Epithelial cell of proximal tubule (primary cell): Measurements from ENCODE around the gene SFMBT2. TPM values are rescaled to one million over a fixed set of nuclear protein-coding genes. Genes with fewer than 3 reads are reported as not detected.

Experiments
- DNase-seq: peaks from one replicate; pipeline ENCODE4 v3.0.0-alpha.2; 2011; ENCODE audit warnings: low read depth
- H3K4me3 ChIP-seq: 2 replicates; pipeline ENCODE4 v1.5.1; 2011; ENCODE audit warnings: low read depth, mild to moderate bottlenecking, low read length
- total RNA-seq: library from RNA; depleted of rRNA; stranded (reverse); fragments of >200 nt; gene quantifications from 2 replicates; pipeline ENCODE4 v1.2.3, GENCODE V29; 2015
- TF ChIP-seq, protein P1 (sequence below): conservative IDR thresholded peaks from 2 replicates; pipeline ENCODE4 v1.5.1; 2012; ENCODE audit warnings: low read depth, mild to moderate bottlenecking, low read length

Gene SFMBT2
- total RNA-seq, 1 donor from 2014 or later, result 2.4 TPM

DNA sequence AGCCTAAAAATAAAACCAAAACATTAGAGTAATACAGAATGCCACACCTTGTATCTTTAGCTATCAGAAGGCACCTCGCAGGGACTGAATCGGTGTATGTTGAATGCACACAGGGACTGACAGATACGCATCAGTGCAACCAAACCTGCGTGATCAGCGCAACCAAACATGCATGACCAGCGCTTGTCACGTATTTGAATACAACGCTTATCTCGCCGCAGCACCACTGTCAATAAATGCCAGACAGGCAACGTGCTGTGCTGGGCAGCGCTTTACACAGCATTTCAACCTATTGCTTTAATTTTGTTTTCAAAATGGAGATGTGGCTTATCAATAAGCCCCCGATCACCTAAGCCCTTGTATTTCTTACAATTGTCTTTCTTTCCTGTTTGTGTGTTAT is 242.4 kb downstream of the SFMBT2 start:
- no peak overlapping the region for H3K4me3 ChIP-seq
- TF ChIP-seq, protein P1, sequence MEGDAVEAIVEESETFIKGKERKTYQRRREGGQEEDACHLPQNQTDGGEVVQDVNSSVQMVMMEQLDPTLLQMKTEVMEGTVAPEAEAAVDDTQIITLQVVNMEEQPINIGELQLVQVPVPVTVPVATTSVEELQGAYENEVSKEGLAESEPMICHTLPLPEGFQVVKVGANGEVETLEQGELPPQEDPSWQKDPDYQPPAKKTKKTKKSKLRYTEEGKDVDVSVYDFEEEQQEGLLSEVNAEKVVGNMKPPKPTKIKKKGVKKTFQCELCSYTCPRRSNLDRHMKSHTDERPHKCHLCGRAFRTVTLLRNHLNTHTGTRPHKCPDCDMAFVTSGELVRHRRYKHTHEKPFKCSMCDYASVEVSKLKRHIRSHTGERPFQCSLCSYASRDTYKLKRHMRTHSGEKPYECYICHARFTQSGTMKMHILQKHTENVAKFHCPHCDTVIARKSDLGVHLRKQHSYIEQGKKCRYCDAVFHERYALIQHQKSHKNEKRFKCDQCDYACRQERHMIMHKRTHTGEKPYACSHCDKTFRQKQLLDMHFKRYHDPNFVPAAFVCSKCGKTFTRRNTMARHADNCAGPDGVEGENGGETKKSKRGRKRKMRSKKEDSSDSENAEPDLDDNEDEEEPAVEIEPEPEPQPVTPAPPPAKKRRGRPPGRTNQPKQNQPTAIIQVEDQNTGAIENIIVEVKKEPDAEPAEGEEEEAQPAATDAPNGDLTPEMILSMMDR, result no peak
- no peak for DNase-seq

DNA sequence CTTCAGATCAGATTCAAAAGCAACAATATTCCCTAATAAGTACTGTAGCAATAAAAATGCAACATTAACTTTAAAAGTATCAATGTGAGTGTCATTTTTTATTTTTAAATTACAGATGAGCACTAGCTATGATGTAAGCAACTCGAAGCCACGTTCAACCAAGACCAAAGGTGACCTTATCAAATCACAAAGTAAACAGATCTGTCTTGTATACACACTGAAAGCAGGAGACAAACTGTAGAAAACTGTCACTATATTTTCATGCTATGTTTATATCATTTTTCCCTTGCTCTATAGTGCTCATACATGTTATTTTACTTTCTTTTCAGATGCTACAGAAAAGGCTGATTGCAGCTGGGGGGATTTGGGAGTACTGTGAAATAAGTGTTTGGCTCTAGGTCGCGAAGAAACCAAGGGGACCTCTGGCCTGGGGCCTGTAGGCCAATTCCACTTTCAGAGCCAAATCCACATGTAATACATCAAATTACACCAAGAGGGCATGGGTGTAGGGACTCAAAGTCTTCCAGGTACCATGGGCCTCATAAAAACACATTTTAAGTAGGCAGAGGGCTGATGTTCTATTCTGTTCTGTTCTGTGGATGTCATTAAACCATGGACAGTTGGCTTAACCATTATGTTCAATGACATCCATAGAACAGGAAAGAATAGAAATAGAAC is 245.2 kb downstream of the SFMBT2 start:
- H3K4me3 ChIP-seq, result no peak overlapping the region
- TF ChIP-seq, protein P1, result no peak
- no peak for DNase-seq

DNA sequence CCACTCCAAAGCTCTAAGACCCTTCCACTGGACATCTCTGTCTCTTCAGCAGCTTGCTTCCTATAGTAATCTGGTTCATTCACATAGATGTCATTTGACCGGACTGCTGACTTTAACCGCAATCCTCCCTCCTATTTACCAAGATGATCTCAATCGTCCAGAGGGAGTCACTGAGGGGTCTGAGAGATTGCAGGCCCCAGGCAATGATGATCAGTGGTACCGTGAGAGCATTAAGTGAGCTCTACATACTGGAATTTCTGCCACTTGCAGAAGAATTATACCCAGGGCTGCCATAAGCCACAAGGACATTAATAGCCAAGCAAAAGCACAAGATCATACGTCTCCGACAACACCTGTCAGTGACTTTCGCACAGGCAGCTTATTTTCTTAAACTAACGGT is 245.9 kb downstream of the SFMBT2 start:
- no peak overlapping the region for H3K4me3 ChIP-seq
- DNase-seq, result no peak
- TF ChIP-seq, protein P1, result no peak

DNA sequence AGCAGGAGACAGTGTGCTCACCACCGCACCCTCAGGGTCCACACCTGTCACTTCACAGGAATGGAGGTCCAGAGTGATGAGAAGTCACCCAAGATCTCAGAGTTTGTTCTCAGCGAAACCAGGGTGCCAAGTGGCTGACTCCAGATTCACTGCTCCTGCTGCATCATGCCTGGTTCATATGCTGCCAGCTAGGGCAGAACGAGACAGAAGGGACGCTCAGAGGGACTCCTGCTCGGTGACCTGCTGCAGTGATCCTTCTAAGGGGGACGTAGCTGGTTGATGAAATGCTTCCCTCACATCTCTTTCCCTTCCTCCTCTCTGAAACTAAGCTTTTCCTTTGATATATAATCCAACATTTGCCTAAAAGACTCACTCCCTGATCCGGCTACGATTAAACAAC is 248.5 kb downstream of the SFMBT2 start:
- H3K4me3 ChIP-seq, result no peak overlapping the region
- TF ChIP-seq, protein P1, result no peak
- DNase-seq, result no peak

DNA sequence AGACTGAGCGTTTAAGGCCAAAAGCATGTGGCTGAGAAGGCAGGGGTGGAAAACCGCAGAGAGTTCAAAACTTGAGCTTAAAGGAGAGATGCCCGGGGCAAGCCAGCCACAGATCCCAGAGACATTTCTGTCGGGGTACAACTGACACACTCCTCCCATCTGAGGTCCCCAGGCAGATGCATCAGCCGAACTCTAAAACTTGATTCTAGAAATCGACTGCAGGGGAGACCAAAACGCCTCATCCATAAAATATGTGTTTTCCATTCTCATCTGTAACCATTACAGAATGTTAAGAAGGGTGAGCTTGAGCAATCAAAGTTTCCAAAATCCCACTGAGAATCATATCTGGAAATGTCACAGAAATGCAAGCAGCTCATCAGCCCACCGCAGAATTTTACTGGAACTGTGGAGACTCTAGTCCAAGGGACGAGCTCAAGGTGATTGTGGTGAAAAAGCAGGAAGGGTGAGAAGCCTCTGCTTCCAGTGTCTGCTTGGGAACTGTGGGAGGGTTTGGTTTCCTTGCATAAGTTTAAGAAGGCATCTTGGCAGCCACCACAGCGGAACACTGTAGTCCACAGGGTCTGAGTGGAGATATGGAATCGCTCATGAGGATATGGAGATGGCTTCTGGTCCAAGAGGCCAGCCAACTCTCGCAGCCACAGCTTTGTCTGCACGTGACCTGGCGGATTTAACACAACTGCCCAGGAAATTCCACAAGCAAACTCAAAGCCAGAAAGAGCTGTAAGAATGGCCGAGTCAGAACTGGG is 249.2 kb downstream of the SFMBT2 start:
- TF ChIP-seq, protein P1, result no peak
- no peak overlapping the region for H3K4me3 ChIP-seq
- DNase-seq, result no peak

DNA sequence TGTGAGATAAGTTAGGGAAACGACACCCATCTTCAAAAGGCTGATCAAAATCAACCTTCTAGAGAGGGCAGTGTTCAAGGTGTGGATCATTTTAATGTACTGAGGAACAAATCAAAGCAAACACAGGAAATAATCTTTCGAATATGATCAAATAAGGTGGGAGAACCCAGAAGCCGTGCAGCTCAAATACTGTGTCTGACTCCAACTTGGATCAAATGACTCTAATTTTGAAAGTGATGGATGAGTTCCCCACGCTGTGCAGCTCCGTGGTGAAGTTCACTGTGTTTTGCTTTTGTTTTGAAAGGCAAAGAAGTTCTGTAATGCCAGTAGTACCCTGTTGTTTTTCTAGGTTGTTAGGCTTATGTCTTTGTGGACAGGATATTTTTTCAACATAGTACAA is 250.9 kb downstream of the SFMBT2 start:
- no peak overlapping the region for H3K4me3 ChIP-seq
- TF ChIP-seq, protein P1, result no peak
- DNase-seq, result no peak
